PC-9 (cell line): ENCODE results near the gene PIGZ.

ENCODE experiments used
- EZH2 ChIP-seq: fragments of 200-600 bp; sonication (generic); IDR thresholded peaks from 2 replicates; pipeline ENCODE4 v1.8.0; 2017; ENCODE audit warnings: antibody characterized with exemption, low read depth
- TF ChIP-seq, protein P1 (sequence below): fragments of 200-600 bp; sonication (generic); conservative IDR thresholded peaks from 2 replicates; pipeline ENCODE4 v1.6.1; 2017; ENCODE audit warnings: mixed run types, antibody characterized with exemption, mild to moderate bottlenecking, moderate library complexity

DNA sequence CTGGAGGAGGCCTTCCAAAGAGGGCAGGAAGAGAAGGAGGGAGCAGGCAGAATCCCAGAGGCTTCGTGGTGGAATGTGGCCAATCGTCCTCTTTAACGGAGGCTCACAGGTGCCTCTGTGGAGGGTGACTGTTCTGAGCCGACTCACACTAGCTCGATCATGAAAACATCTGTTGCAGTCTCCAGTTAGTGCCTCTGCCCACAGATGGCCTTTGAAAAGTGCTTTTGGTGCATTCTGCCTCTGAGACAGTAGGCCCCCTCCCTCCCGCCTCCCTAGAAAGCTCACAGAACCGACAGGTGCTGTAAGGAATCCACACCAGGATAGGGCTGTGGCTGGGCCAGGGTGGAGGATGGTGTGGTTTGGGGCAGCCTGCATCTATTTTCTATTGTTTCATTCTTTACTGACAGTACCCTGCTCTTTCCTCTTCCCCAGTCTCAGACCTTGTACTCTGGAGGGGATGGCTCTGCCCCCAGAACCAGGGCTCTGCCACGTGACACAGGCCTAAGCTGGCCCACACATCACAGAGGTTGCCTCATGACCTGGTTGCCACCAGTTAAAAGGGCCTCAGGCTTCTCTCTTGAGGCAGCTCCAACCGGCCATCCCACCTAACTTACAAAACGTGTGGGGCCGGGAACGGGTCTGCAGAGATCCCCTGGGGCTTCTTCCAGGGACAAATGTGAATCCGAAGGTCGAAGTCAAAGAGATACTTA lies 27.2 kb upstream of the PIGZ start:
- TF ChIP-seq, protein P1, sequence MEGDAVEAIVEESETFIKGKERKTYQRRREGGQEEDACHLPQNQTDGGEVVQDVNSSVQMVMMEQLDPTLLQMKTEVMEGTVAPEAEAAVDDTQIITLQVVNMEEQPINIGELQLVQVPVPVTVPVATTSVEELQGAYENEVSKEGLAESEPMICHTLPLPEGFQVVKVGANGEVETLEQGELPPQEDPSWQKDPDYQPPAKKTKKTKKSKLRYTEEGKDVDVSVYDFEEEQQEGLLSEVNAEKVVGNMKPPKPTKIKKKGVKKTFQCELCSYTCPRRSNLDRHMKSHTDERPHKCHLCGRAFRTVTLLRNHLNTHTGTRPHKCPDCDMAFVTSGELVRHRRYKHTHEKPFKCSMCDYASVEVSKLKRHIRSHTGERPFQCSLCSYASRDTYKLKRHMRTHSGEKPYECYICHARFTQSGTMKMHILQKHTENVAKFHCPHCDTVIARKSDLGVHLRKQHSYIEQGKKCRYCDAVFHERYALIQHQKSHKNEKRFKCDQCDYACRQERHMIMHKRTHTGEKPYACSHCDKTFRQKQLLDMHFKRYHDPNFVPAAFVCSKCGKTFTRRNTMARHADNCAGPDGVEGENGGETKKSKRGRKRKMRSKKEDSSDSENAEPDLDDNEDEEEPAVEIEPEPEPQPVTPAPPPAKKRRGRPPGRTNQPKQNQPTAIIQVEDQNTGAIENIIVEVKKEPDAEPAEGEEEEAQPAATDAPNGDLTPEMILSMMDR: no peak
- no peak for TF ChIP-seq EZH2
